Measurements from ENCODE around the gene EFNA5.

The EFNA5 gene

GRCh38 chr5:107414802-107415201, 255.9 kb downstream of the EFNA5 start:
- no peak for DNase-seq

- DNase-seq: no peak
These were observed 257.0 kb downstream of the EFNA5 start for GRCh38 chr5:107413754-107414153.

DNA sequence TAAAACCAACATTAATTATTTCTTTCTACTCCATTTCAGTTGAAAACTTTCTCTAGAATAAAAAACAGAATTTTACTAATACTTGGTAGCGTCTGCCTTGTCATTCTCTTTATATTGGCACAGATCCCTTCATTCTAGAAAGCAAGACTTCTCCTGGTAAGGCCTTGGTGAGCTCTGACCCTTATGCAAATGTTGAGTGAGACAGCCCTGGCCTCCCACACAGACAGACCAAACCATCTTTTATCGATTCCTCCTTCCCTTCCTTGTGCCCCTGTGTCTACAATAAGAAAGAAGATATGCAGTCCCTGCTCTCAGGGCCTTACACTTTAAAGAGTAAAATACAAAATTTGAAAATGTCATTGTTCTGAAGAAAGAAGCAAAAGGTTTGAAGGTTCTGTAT, 262.2 kb downstream of the EFNA5 start:
- no peak for DNase-seq

DNA sequence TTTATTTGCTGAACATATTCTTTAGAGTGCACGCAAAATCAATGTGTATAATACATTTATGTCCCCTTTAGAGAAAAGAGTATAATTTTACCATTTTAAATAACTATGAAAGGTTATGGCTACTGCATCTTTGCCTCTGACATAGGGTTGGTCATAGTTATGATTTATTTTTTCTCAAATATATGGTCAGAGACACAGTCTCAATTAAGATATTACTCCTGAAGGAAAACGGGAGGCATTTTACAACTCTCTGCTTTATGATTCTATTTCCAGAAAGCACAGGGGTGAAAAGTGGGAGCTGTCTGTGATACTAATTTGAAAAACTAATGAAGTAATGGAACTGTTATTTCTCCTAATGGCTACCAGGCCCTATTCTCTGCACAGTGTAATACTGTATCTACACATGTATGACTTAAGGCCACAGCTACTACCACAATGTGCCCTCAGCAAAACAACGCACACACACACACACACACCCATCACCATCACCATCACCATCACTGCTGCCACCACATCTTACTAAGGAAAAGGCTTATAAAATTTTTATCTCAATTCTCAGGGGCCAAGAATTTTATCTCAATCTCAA, 262.9 kb downstream of the EFNA5 start:
- DNase-seq: no peak

GRCh38 chr5:107404595-107405374, 266.0 kb downstream of the EFNA5 start:
- no peak for DNase-seq

DNA sequence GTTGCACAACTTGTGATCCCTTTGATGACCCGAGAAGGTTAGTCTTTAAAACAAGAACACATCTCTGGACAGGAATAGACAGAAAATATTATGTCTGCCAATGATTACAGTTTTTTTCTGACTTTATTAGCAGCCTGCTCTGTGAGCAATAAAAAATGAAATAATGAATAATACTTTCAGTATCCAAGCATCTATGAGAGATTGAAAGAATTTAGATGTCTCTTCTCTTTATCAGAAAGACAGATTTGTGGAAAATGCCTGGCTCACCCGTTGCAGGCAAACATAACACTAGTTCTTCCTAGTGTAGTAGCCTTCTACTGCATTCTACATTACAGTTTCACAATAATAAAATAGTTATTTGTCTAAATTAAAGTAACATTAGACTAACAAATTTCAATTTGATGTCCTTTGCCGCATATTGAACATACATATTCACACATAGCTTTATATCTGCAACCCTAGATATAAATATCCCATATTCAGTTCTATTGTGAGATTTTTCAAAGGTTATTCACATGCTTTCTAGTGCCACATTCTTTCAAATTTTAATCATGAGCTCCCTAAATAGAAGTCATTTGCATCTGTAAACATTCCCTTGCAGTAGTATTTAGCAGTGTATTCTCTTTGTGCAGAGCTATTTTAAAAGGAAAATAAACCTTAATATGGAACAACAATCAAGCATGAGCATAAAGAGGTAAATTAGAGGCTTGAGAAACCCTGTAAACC, 267.3 kb downstream of the EFNA5 start:
- DNase-seq: no peak

DNA sequence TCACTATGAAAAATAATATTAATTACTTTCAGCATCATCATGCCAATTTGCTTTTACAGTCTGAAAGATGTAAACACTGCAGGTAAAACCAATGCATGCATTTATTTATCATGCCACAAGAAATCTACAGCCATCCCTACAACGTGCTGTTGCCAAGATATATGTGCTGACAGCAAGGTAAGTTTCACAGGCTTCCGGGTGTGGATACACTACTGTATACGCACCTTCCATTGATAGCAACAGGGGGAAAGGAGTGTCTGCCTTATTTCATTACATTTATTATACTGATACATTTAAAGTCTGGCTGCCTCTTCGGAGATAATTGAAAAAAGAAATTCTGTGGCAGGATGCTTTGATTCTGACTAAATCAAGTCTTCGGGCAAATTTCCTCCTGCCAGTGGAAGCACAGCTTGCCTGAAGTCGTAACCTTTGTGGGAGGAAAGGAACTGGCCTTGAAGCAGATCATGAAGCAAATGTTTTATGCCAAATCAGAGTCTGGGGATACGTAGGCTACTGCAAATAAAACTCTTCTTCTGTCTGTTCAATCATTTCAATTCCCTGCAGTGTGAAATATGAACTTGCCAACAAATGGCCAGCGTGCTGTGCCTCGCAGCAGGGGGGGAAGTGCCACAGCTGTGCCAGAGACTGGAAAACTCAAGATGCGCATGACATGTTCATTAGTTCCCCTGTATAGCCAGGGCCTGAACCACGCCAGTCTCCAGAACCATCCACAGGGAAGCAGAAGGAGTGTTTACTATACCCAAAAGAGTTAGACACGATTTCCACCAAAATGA, 268.1 kb downstream of the EFNA5 start:
- peak; percentile 71 for DNase-seq

GRCh38 chr5:107401470-107402122, 269.1 kb downstream of the EFNA5 start:
- DNase-seq: no peak

DNA sequence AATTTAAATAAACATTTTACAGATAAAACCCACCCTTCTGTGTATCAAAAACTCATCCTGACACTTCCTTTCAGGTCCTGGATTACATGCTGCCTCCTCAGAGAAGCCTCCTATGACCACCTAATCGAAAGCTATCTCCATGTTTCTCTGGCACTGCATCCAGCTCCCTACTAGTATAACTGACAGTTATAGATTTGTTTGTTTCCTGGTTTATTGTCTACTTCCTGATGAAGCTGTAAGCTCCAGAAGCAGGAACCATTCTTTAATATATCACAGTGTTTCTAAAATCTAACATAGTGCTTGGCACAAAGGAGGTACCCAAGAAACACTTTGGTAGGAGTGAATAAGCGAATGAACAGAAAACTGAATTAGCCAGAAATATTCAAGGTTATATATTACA, 270.4 kb downstream of the EFNA5 start:
- no peak for DNase-seq

- no peak for DNase-seq
These were observed 272.0 kb downstream of the EFNA5 start for GRCh38 chr5:107398703-107399102.

GRCh38 chr5:107396351-107396690, 274.4 kb downstream of the EFNA5 start:
- no peak for DNase-seq

DNA sequence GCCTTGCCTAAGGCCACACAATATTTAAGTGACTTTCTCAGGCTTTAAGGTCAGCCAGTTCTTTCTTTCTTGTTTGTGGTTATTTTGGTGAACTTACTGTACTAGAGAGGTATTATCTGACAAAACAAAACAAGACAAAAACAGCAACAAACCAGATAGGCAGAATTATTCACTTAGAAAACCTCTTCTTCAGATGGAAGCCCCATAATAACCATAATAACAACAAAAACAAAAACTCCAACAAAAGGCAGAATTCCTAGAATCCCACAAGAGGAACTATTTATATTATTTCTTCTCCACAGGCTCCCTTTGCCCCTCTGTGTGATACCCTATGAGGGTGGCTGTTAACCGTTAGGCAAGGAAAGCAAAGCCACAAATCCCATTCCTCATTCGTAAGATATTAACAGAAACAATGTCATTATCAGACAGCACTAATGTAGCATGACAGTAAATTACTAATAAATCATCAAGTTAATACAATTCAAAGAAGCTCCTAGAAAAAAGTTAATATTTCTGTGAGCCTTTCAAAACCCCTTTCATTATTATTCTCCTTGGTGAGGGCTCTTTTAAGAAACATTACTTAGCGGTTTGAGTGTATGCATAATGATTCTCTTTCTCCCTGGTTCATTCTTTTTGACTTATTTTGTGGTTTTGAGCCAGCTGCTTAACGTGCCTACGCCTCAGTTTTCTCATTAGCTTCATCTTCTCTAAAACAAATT, 274.9 kb downstream of the EFNA5 start:
- no peak for DNase-seq

DNA sequence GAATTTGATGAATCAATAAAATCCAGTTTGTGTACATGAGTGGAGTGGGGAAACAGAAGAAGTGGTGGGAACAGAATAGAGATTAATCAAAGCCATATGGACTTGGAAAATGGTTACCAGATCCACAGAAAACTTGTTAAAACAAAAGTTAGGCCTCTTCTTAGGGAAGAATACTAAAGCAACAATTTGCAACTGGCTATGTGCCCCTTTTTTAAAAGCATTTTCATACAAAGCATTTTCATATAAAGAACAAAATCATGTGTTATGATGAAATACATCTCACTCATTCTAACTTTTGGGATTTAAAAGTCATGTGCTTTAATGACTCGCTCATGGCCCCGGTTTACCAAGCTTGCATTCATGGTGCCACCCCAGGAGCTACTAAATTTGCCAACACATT, 276.9 kb downstream of the EFNA5 start:
- DNase-seq: no peak

- no peak for DNase-seq
These were observed 278.9 kb downstream of the EFNA5 start for GRCh38 chr5:107391787-107392186.

DNA sequence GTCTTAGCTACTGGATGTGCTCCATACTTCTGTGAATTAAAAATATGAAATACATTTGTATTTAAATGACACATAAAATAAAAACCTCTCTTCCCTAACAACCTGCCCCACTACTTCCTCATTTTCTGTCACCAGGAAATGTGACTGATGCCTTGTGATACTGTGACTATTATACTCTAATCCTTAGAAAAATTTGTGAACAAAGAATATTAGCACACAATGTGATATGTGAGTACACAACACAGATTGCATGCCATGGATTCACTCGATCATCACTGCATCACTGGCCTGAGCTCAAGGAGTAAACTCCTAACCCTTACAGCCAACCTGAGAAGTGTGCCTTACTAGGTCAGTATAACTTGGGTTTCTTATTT, 281.0 kb downstream of the EFNA5 start:
- no peak for DNase-seq

DNA sequence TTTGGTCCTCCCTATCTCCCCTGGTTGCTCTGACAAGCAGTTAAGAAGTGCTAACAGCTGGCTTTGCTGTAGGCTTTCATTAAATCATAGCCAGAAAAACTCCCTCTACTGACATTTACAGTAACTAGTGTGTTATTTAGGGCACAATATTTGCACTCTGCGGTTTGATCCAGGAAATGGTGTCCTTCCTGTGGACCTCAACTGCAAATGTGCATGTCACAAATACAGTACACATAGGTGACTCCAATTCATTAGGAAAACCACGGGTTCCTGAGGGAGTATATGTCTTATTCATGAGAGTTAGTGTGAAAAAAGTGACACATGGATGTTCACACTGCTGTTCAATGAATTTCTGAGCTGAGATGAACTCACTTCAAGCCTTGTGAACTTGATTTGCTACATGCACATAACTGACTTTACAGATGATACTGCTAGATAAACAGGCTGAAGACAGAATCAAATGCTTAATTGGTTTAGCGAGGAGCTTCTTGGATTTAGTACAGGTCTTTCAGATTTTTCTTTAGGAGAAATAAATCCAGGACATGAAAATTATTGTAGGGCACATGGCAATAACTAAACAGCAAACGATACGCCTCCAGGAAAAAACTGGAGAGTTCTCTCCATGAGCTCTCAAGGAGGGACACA, 281.5 kb downstream of the EFNA5 start:
- DNase-seq: no peak

- DNase-seq: no peak
These were observed 282.4 kb downstream of the EFNA5 start for GRCh38 chr5:107388141-107388861.

DNA sequence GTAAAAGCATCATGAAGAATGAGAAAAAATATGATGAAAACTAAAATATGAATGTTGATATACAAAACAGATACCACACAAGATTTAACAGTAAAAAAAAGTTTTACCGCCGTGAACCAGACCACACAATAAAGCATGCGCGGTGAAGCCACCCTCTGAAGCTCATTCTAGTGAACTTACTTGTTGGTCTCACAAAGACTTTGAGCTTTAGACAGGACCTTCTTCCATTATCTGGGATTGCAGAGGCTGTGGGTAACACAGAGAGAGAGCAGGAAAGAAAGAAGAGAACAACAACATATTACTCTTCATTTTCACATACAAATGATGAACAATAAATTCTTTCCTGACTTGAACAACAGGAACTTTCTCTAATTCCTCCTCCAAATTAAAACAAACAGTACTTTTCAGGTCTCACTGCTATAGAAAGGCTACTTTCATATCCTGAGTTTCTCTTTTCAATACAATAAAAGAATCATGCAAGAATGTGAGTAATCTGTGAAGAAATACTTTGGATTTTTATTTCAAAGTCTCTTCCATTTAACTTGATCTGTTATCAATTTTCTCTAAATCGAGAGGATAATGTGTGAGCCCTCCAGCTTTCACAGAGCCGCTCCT, 283.1 kb downstream of the EFNA5 start:
- DNase-seq: no peak

GRCh38 chr5:107385708-107386107, 285.0 kb downstream of the EFNA5 start:
- DNase-seq: no peak

DNA sequence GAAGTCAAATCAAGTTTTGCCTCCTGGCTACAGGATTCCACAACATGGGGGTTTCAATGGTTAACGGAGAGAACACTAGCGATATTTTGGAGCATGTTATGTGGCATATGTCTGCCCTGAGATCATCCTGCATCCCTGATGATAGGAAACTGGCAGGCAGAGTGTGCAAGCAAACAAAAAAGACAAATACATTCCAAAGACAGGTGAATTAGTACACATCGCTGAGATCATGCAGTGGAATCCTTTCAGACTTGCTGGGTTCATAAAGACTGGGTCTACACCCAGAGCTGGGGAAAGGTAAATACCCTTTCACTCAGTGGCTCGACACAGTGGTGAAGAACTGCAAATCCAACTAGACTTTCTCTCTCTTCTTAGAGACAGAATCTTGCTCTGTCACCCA, 286.5 kb downstream of the EFNA5 start:
- no peak for DNase-seq

DNA sequence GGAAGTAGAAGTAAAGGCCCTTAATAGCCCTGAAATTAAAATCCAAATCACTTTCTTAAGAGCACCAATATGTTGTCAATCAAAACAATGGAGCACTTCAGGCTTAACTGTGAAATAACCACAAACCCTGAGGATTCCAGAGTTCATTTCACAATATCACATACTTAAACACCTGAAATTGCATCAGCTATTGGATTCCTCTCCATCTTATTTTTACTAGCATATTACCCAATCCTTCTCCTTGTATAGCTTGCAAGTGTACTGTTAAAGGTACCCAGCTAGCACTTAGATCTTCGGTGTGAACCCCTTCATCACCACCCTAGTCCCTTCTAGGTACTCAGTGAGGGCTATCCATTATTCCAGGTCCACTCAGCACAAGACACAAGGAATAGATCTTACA, 287.3 kb downstream of the EFNA5 start:
- DNase-seq: no peak
